Upper lobe of right lung (tissue), 1 donor: ENCODE results near the gene MAN2B2. TPM values are rescaled to one million over a fixed set of nuclear protein-coding genes. Genes with fewer than 3 reads are reported as not detected.

Experiments used
- ATAC-seq: fragments of 200-7000 bp; cut with Tn5 transposase; one replicate; pipeline ENCODE4 v1.9.1; 2020; ENCODE audit warnings: mild to moderate bottlenecking, moderate library complexity
- DNase-seq: peaks from one replicate; pipeline ENCODE4 v3.0.0-alpha.2; 2020
- H3K27ac ChIP-seq: fragments of 200-600 bp; one replicate; pipeline ENCODE4 v1.8.0; 2022
- H3K27me3 ChIP-seq: fragments of 200-600 bp; one replicate; pipeline ENCODE4 v1.8.0; 2022; ENCODE audit warnings: mild to moderate bottlenecking
- H3K36me3 ChIP-seq: fragments of 200-600 bp; one replicate; pipeline ENCODE4 v1.8.0; 2022
- H3K4me1 ChIP-seq: fragments of 200-600 bp; one replicate; pipeline ENCODE4 v1.8.0; 2022
- H3K4me3 ChIP-seq: fragments of 200-600 bp; one replicate; pipeline ENCODE4 v1.8.0; 2022; ENCODE audit warnings: mild to moderate bottlenecking
- H3K9me3 ChIP-seq: fragments of 200-600 bp; one replicate; pipeline ENCODE4 v1.8.0; 2022
- CTCF ChIP-seq: fragments of 200-600 bp; IDR thresholded peaks from one replicate; pipeline ENCODE4 v1.8.0; 2022; ENCODE audit warnings: antibody characterized with exemption
- intact Hi-C: fragments of 100-400 bp; cut with DNase I; formaldehyde crosslinking; loops from one replicate; pipeline ENCODE4 v1.11.0; 2022
- total RNA-seq: library from RNA; stranded (reverse); fragmentation: NEBNext Ultra II Directional; extraction: Animal tissue kit (Norgen Biotek cat#: 25700); gene quantifications from one replicate; pipeline ENCODE4 v1.2.1, GENCODE V29; 2021
- donor health status: DM: no; HTN: yes; CAD: no; lungs with severe emphysema.

The MAN2B2 gene
- total RNA-seq, 1 donor from 2014 or later, result 39.6 TPM

- intact Hi-C loops, result no loop called here
- ATAC-seq, result no peak
Measured at GRCh38 chr4:6601661-6602250, 26.8 kb downstream of the MAN2B2 start.

GRCh38 chr4:6602289-6602688, 27.3 kb downstream of the MAN2B2 start:
- no peak for ATAC-seq

More at GRCh38 chr4:6601661-6602250, 26.8 kb downstream of the MAN2B2 start:
- Histone ChIP-seq H3K27ac (no peak overlapping the region), H3K27me3 (no peaks in the 10 kb centered on the region), H3K9me3 (no peaks in the 10 kb centered on the region), H3K4me1 (no peaks in the 10 kb centered on the region), H3K36me3 (peaks cover 42% of the 10 kb centered on the region), H3K4me3 (no peak overlapping the region)
- no peak for DNase-seq
- TF ChIP-seq CTCF, result no peak

GRCh38 chr4:6603128-6603527, 28.1 kb downstream of the MAN2B2 start:
- Histone ChIP-seq H3K27ac (no peak overlapping the region), H3K36me3 (peaks cover 38% of the 10 kb centered on the region), H3K4me1 (no peaks in the 10 kb centered on the region), H3K4me3 (no peak overlapping the region), H3K27me3 (no peaks in the 10 kb centered on the region), H3K9me3 (no peaks in the 10 kb centered on the region)
- ATAC-seq (no peak), DNase-seq (no peak)
- intact Hi-C loops, result no loop called here
- no peak for TF ChIP-seq CTCF

More at GRCh38 chr4:6602289-6602688, 27.3 kb downstream of the MAN2B2 start:
- no peak for TF ChIP-seq CTCF
- Histone ChIP-seq H3K27ac (no peak overlapping the region), H3K4me1 (no peaks in the 10 kb centered on the region), H3K9me3 (no peaks in the 10 kb centered on the region), H3K36me3 (peaks cover 43% of the 10 kb centered on the region), H3K4me3 (no peak overlapping the region), H3K27me3 (no peaks in the 10 kb centered on the region)
- intact Hi-C loops, result no loop called here
- no peak for DNase-seq

GRCh38 chr4:6605114-6605513, 30.1 kb downstream of the MAN2B2 start:
- Histone ChIP-seq H3K36me3 (peaks cover 54% of the 10 kb centered on the region), H3K27me3 (no peaks in the 10 kb centered on the region), H3K9me3 (no peaks in the 10 kb centered on the region), H3K4me3 (no peak overlapping the region), H3K27ac (no peak overlapping the region), H3K4me1 (no peaks in the 10 kb centered on the region)
- TF ChIP-seq CTCF, result no peak
- DNase-seq, result no peak
- ATAC-seq, result no peak
- intact Hi-C loops, result no loop called here

- H3K27ac ChIP-seq, result no peak overlapping the region
- no peak for TF ChIP-seq CTCF
- no peaks in the 10 kb centered on the region for H3K4me1 ChIP-seq
- ATAC-seq (no peak), DNase-seq (no peak)
- no peaks in the 10 kb centered on the region for H3K9me3 ChIP-seq
- peaks cover 54% of the 10 kb centered on the region for H3K36me3 ChIP-seq
- no peak overlapping the region for H3K4me3 ChIP-seq
- intact Hi-C loops, result no loop called here
- H3K27me3 ChIP-seq, result no peaks in the 10 kb centered on the region
Measured at GRCh38 chr4:6605605-6606004, 30.6 kb downstream of the MAN2B2 start.
